ENCODE measurements around the gene SGSM2. TPM values are rescaled to one million over a fixed set of nuclear protein-coding genes. Genes with fewer than 3 reads are reported as not detected.
"Not testable (repeated sequence)": the region's sequence is repeated elsewhere in the genome, so short reads cannot be mapped to it uniquely, and the experiment has no call there.

SGSM2 gene
- total RNA-seq, 1 donor from 2014 or later = 60.2 TPM

GRCh38 chr17:2304931-2305330 lies 32.4 kb upstream of the SGSM2 start:
- intact Hi-C loops (cut with DNase I) = no loop called here
- no peak for DNase-seq (ENCODE audit: extremely low spot score in 2 of 2)
- peaks cover 26% of the 10 kb centered on the region for H3K4me1 ChIP-seq

GRCh38 chr17:2309338-2310154 lies 27.8 kb upstream of the SGSM2 start:
- H3K9me3 ChIP-seq = no peaks in the 10 kb centered on the region
- no peak overlapping the region for H3K27ac ChIP-seq
- no peak overlapping the region for H3K4me3 ChIP-seq
- H3K4me1 ChIP-seq = peaks cover 6% of the 10 kb centered on the region
- DNase-seq (ENCODE audit: extremely low spot score in 2 of 2) = no peak
- H3K36me3 ChIP-seq = no peaks in the 10 kb centered on the region
- intact Hi-C loops (cut with DNase I) = no loop called here
- H3K27me3 ChIP-seq = no peaks in the 10 kb centered on the region
- TF ChIP-seq POLR2A (IDR thresholded peaks at IDR 0.05) (no peak), POLR2AphosphoS5 (IDR thresholded peaks at IDR 0.05; ENCODE audit: insufficient read depth in 1 of 2, low read depth in 1 of 2) (no peak), CTCF (IDR thresholded peaks at IDR 0.05) (no peak)

More at GRCh38 chr17:2304931-2305330, 32.4 kb upstream of the SGSM2 start:
- no peak overlapping the region for H3K4me3 ChIP-seq
- TF ChIP-seq POLR2AphosphoS5 (IDR thresholded peaks at IDR 0.05; ENCODE audit: insufficient read depth in 1 of 2, low read depth in 1 of 2) (no peak), CTCF (IDR thresholded peaks at IDR 0.05) (no peak), POLR2A (IDR thresholded peaks at IDR 0.05) (no peak)
- H3K9me3 ChIP-seq = no peaks in the 10 kb centered on the region
- no peak overlapping the region for H3K27ac ChIP-seq
- H3K27me3 ChIP-seq = no peaks in the 10 kb centered on the region
- H3K36me3 ChIP-seq = peaks cover 0 to 6% of the 10 kb centered on the region in 2 donors

- no peak overlapping the region for H3K27ac ChIP-seq
- no peak overlapping the region for H3K4me3 ChIP-seq
- intact Hi-C loops (cut with DNase I) = no loop called here
- no peaks in the 10 kb centered on the region for H3K36me3 ChIP-seq
- DNase-seq (ENCODE audit: extremely low spot score in 2 of 2) = no peak
- H3K4me1 ChIP-seq = no peaks in the 10 kb centered on the region
- no peaks in the 10 kb centered on the region for H3K27me3 ChIP-seq
- no peak for TF ChIP-seq CTCF (IDR thresholded peaks at IDR 0.05)
- no peak for TF ChIP-seq POLR2A (IDR thresholded peaks at IDR 0.05)
- no peak for TF ChIP-seq POLR2AphosphoS5 (IDR thresholded peaks at IDR 0.05; ENCODE audit: insufficient read depth in 1 of 2, low read depth in 1 of 2)
- no peaks in the 10 kb centered on the region for H3K9me3 ChIP-seq
Measured at GRCh38 chr17:2312736-2313135, 24.6 kb upstream of the SGSM2 start.

- peaks cover 3 to 11% of the 10 kb centered on the region in 2 donors for H3K36me3 ChIP-seq
- H3K4me3 ChIP-seq; H3K4me1 ChIP-seq; H3K9me3 ChIP-seq; H3K27ac ChIP-seq; H3K27me3 ChIP-seq; intact Hi-C loops (cut with DNase I); DNase-seq (ENCODE audit: extremely low spot score in 2 of 2): not testable (repeated sequence)
Measured at GRCh38 chr17:2316916-2317205, 20.4 kb upstream of the SGSM2 start.

GRCh38 chr17:2317796-2318195 lies 19.5 kb upstream of the SGSM2 start:
- no peak overlapping the region for H3K4me3 ChIP-seq
- no peak overlapping the region for H3K27ac ChIP-seq
- no peaks in the 10 kb centered on the region for H3K4me1 ChIP-seq
- TF ChIP-seq POLR2AphosphoS5 (IDR thresholded peaks at IDR 0.05; ENCODE audit: insufficient read depth in 1 of 2, low read depth in 1 of 2) = no peak
- no peak for TF ChIP-seq CTCF (IDR thresholded peaks at IDR 0.05)
- no peak for TF ChIP-seq POLR2A (IDR thresholded peaks at IDR 0.05)
- H3K9me3 ChIP-seq = no peaks in the 10 kb centered on the region
- intact Hi-C loops (cut with DNase I) = no loop called here
- H3K27me3 ChIP-seq = no peaks in the 10 kb centered on the region
- no peak for DNase-seq (ENCODE audit: extremely low spot score in 2 of 2)
- H3K36me3 ChIP-seq = peaks cover 3 to 20% of the 10 kb centered on the region in 2 donors
